ENCODE results near the gene PES1.

The PES1 gene

GRCh38 chr22:30539368-30539767 lies 52.3 kb downstream of the PES1 start:
- no peak for TF ChIP-seq CTCF (IDR thresholded peaks at IDR 0.05; ENCODE audit: control extremely low read depth, extremely low read depth, low read depth, missing control alignments)
- ChIA-PET POLR2A (no interaction called here), CTCF (no interaction called here)

GRCh38 chr22:30538280-30538679 lies 53.4 kb downstream of the PES1 start:
- no peak for TF ChIP-seq CTCF (IDR thresholded peaks at IDR 0.05; ENCODE audit: control extremely low read depth, extremely low read depth, low read depth, missing control alignments)
- no peak for DNase-seq (ENCODE audit: extremely low spot score)
- ChIA-PET POLR2A (no interaction called here), CTCF (no interaction called here)

More at GRCh38 chr22:30539368-30539767, 52.3 kb downstream of the PES1 start:
- DNase-seq (ENCODE audit: extremely low spot score) = no peak

GRCh38 chr22:30537083-30537731 lies 54.5 kb downstream of the PES1 start:
- ChIA-PET CTCF (no interaction called here), POLR2A (no interaction called here)
- TF ChIP-seq CTCF (IDR thresholded peaks at IDR 0.05; ENCODE audit: control extremely low read depth, extremely low read depth, low read depth, missing control alignments) = no peak
- no peak for DNase-seq (ENCODE audit: extremely low spot score)

- ChIA-PET CTCF (no interaction called here), POLR2A (no interaction called here)
- TF ChIP-seq CTCF (IDR thresholded peaks at IDR 0.05; ENCODE audit: control extremely low read depth, extremely low read depth, low read depth, missing control alignments) = no peak
- no peak for DNase-seq (ENCODE audit: extremely low spot score)
Observed at GRCh38 chr22:30535182-30535581, 56.5 kb downstream of the PES1 start.

- POLR2A ChIA-PET = no interaction called here
- CTCF ChIA-PET = no interaction called here
- DNase-seq (ENCODE audit: extremely low spot score) = no peak
- TF ChIP-seq CTCF (IDR thresholded peaks at IDR 0.05; ENCODE audit: control extremely low read depth, extremely low read depth, low read depth, missing control alignments) = no peak
Observed at GRCh38 chr22:30531651-30532608, 59.8 kb downstream of the PES1 start.

- POLR2A ChIA-PET = no interaction called here
- TF ChIP-seq CTCF (IDR thresholded peaks at IDR 0.05; ENCODE audit: control extremely low read depth, extremely low read depth, low read depth, missing control alignments) = no peak
- DNase-seq (ENCODE audit: extremely low spot score) = no peak
- CTCF ChIA-PET = no interaction called here
Observed at GRCh38 chr22:30526656-30527055, 65.1 kb downstream of the PES1 start.

Measured in GM10248 (cell line).